Transverse colon (tissue), 4 donors: ENCODE results near the gene NYNRIN. TPM values are rescaled to one million over a fixed set of nuclear protein-coding genes. Genes with fewer than 3 reads are reported as not detected.

Source experiments
- DNase-seq: peaks from one replicate; pipeline ENCODE4 v3.0.0-alpha.2; 2019
- H3K27ac ChIP-seq, 4 donors: fragments of 200-600 bp; sonication (generic); 2 replicates each; pipeline ENCODE4 v1.5.1; 2016 to 2018; ENCODE audit warnings: inconsistent platforms in 4 of 4
- H3K27me3 ChIP-seq: fragments of 200-600 bp; sonication (generic); 2 replicates; pipeline ENCODE4 v1.5.1; 2017; ENCODE audit warnings: inconsistent platforms
- H3K36me3 ChIP-seq, 4 donors: fragments of 200-600 bp; sonication (generic); 2 replicates each; pipeline ENCODE4 v1.5.1; 2017 to 2019; ENCODE audit warnings: inconsistent platforms in 4 of 4
- H3K4me1 ChIP-seq, 4 donors: fragments of 200-600 bp; sonication (generic); 2 replicates each; pipeline ENCODE4 v1.5.1; 2017 to 2020; ENCODE audit warnings: inconsistent platforms in 4 of 4
- H3K4me3 ChIP-seq, 4 donors: fragments of 200-600 bp; sonication (generic); 1 replicate in 1 of 4; 2 replicates in 3 of 4; pipeline versions ENCODE4 v1.5.1 to v1.6.1; 2017 to 2019; ENCODE audit warnings: inconsistent platforms in 4 of 4
- H3K9me3 ChIP-seq, 2 donors: fragments of 200-600 bp; sonication (generic); 2 replicates each; pipeline ENCODE4 v1.5.1; 2017 to 2019; ENCODE audit warnings: inconsistent platforms in 2 of 2
- EP300 ChIP-seq: sonication (generic); formaldehyde crosslinking; IDR thresholded peaks from one replicate; pipeline ENCODE4 v1.6.1; 2017; ENCODE audit warnings: antibody characterized with exemption, low read depth
- POLR2A ChIP-seq: fragments of 450-650 bp; IDR thresholded peaks from one replicate; pipeline ENCODE4 v1.6.1; 2016; ENCODE audit warnings: antibody characterized with exemption, mild to moderate bottlenecking, moderate library complexity
- POLR2AphosphoS5 ChIP-seq, 3 donors: sonication (generic); formaldehyde crosslinking; IDR thresholded peaks; one replicate each; pipeline ENCODE4 v1.6.1; 2016; ENCODE audit warnings: antibody characterized with exemption in 3 of 3
- WGBS, 2 donors: methylation state at CpG; one replicate each; pipeline ENCODE4 v1.1.5; 2018; ENCODE audit warnings: low coverage in 1 of 2; 5-methylcytosine and 5-hydroxymethylcytosine counted together
- in situ Hi-C, 4 donors: fragments of 200-750 bp; cut with MboI; loops; one replicate each; pipeline versions ENCODE4 v1.15.0 to v1.15.1; 2017; ENCODE audit warnings: low sequenced_read_pairs in 3 of 4, low pct_ligation_motif_present in 1 of 4, low pct_unique_long_range_greater_than_20kb in 1 of 4
- intact Hi-C: fragments of 100-400 bp; cut with DNase I; formaldehyde crosslinking; loops from one replicate; pipeline ENCODE4 v1.15.1; 2023; ENCODE audit warnings: low total_unique reads
- total RNA-seq, 4 donors: library from RNA; depleted of rRNA; stranded (reverse); fragments of >200 nt; gene quantifications; one replicate each; pipeline ENCODE4 v1.1.0, GENCODE V29; 2016
- TF ChIP-seq, protein P1 (sequence below), 5 experiments: fragments of 200-600 bp in 3 of 5; fragments of 450-650 bp in 2 of 5; sonication (generic) in 3 of 5; IDR thresholded peaks; 1 replicate in 2 of 5; 2 replicates in 3 of 5; pipeline ENCODE4 v1.5.1; 2016 to 2017; ENCODE audit warnings: antibody characterized with exemption in 5 of 5, inconsistent platforms in 3 of 5, mild to moderate bottlenecking in 2 of 5, moderate library complexity in 1 of 5

The NYNRIN gene
- total RNA-seq, 4 donors from 2014 or later, result 2.6 to 11.4 (median 9.0) TPM

DNA sequence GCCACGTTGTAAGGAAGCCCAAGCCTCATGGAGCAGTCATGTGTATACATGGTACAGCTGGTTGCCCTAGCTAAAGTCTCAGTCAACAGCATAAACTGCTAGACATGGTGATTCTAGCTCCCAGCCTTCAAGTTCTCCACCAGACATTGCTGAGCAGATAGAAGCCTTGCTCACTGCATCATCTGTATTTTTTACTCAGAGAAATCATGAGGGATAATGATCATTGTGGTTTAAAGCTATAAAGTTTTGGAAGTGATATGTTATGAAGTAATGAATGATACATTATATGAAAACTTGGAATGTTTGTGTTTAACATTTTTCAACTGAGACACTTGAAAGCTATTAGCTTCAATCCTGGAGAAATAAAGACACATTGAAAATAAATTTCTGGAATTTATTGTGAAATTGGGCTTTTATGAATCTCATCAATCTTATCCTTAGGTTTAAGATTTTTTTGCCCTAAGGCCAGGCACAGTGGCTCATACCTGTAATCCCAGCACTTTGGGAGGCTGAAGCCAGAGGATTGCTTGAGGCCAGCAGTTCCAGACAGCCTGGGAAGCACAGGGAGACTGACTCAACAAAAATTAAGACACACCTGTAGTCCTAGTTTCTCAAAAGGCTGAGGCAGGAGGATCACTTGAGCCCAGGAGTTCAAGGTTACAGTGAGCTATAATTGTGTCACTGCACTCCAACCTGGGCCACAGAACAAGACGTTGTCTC, 36.4 kb upstream of the NYNRIN start:
- WGBS, 2 donors, result 39 to 62% methylated on average over 2 of the region's 2 CpGs
- TF ChIP-seq, protein P1, sequence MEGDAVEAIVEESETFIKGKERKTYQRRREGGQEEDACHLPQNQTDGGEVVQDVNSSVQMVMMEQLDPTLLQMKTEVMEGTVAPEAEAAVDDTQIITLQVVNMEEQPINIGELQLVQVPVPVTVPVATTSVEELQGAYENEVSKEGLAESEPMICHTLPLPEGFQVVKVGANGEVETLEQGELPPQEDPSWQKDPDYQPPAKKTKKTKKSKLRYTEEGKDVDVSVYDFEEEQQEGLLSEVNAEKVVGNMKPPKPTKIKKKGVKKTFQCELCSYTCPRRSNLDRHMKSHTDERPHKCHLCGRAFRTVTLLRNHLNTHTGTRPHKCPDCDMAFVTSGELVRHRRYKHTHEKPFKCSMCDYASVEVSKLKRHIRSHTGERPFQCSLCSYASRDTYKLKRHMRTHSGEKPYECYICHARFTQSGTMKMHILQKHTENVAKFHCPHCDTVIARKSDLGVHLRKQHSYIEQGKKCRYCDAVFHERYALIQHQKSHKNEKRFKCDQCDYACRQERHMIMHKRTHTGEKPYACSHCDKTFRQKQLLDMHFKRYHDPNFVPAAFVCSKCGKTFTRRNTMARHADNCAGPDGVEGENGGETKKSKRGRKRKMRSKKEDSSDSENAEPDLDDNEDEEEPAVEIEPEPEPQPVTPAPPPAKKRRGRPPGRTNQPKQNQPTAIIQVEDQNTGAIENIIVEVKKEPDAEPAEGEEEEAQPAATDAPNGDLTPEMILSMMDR (IDR thresholded peaks at IDR 0.05), result no peak
- TF ChIP-seq EP300 (no peak), POLR2A (no peak), POLR2AphosphoS5 (IDR thresholded peaks at IDR 0.05) (no peak)
- no peak for DNase-seq
- H3K9me3 ChIP-seq, result no peaks in the 10 kb centered on the region
- peaks cover 6 to 24% (median 18%) of the 10 kb centered on the region in 4 donors for H3K4me1 ChIP-seq
- no peak overlapping the region for H3K27ac ChIP-seq
- no peak overlapping the region for H3K4me3 ChIP-seq
- in situ Hi-C loops (loop anchor here in 2 of 4 donors (10.0 kb wide), 1 partner anchor 72 kb away; no protein-coding TSS in a partner anchor), intact Hi-C loops (no loop called here)
- H3K36me3 ChIP-seq, result no peaks in the 10 kb centered on the region
- H3K27me3 ChIP-seq, result peaks cover 4% of the 10 kb centered on the region

DNA sequence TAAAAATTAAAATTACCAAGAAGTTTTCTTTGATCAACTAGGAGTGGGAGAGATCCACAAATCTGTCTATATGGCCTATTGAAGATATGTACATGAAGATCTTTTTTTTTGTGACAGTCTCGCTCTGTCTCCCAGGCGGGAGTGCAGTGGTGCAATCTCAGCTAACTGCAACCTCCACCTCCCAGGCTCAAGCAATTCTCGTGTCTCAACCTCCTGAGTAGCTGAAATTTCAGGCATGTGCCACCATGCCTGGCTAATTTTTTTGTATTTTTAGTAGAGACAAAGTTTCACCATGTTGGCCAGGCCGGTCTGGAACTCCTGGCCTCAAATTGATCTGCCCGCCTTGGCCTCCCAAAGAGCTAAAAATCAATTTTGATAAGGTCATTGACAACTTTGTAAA, 35.4 kb upstream of the NYNRIN start:
- in situ Hi-C loops, result loop anchor here in 2 of 4 donors (10.0 kb wide), 1 partner anchor 71 kb away; no protein-coding TSS in a partner anchor
- H3K9me3 ChIP-seq, result no peaks in the 10 kb centered on the region
- WGBS, 2 donors, result 88 to 90% methylated on average over 5 of the region's 5 CpGs

DNA sequence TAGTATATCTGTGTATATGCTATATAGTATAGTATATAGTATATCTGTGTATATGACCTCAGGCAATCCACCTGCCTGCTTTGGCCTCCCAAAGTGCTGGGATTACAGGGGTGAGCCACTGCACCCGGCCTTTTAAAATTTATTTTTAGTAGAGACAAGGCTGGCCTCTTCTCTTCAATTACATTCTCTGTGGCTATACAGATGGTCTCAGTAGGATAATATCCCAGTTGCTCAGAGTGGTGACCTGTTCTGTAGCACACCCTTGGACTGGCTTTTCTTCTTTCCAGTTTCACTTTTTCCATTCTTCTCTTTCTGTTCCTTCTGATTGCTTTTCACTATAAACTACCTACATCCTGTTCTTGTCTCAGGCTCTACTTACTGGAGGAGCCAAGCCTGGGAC, 34.0 kb upstream of the NYNRIN start:
- Histone ChIP-seq H3K4me3 (no peak overlapping the region), H3K4me1 (peaks cover 6 to 41% (median 28%) of the 10 kb centered on the region in 4 donors), H3K27me3 (peaks cover 16% of the 10 kb centered on the region), H3K36me3 (no peaks in the 10 kb centered on the region), H3K9me3 (no peaks in the 10 kb centered on the region), H3K27ac (peak overlapping the region; percentile 89 to 93 (median 90))
- WGBS, 2 donors, result 73 to 76% methylated on average over 1 of the region's 1 CpG
- intact Hi-C loops, result no loop called here
- in situ Hi-C loops, result loop anchor here in 2 of 4 donors (10.0 kb wide), 1 partner anchor 70 kb away; no protein-coding TSS in a partner anchor
- TF ChIP-seq POLR2AphosphoS5 (IDR thresholded peaks at IDR 0.05) (no peak), POLR2A (no peak), EP300 (no peak)
- TF ChIP-seq, protein P1 (IDR thresholded peaks at IDR 0.05), result no peak
- no peak for DNase-seq

More for the DNA sequence above, 35.4 kb upstream of the NYNRIN start:
- peaks cover 6 to 34% (median 24%) of the 10 kb centered on the region in 4 donors for H3K4me1 ChIP-seq
- H3K36me3 ChIP-seq, result no peaks in the 10 kb centered on the region
- TF ChIP-seq, protein P1 (IDR thresholded peaks at IDR 0.05), result no peak
- TF ChIP-seq POLR2AphosphoS5 (IDR thresholded peaks at IDR 0.05) (no peak), POLR2A (no peak), EP300 (no peak)
- H3K4me3 ChIP-seq, result no peak overlapping the region
- intact Hi-C loops, result no loop called here
- peaks cover 11% of the 10 kb centered on the region for H3K27me3 ChIP-seq
- DNase-seq, result no peak
- H3K27ac ChIP-seq, result no peak overlapping the region

DNA sequence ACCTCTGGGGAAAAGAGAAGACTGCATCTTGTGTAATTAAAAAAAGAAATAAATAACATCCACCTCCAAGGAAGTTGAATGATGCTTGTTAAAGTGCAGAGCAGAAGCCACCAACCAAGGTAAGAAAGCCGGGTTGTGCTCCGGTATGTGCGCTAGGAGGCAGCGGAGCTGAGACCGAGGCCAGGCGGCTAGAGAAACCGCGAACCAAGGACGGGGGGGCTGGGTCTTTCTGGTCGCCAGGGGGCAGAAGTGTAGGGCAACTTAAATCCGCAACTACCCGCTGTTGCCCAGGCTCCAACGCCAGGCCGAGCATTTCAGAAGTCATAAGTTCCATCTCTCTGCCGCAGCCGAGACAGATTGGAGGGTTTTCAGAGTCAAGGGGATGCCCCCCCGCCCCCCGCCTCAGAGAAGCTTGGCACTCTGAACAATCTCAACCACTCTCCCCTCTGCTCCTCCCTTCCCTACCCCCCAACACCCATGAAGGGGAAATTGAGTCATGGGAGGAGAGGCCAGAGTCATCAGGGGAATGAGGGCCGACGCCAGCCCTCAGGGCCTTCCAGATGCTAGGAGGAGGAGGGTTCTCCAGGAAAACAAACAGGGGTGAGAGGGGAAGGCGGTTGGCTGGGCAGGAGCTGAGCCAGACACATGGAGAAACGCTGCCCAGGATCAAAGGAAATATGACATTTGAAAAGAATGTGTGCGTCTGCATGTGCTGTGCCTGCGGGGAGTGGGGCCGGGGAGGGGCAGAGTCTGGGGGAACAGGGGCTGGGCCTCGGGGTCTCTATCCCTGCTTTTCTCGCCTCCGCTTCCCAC, 33.0 kb upstream of the NYNRIN start:
- peak; percentile 92 for DNase-seq
- TF ChIP-seq POLR2AphosphoS5 (IDR thresholded peaks at IDR 0.05), result peak in 1 of 3 donors; percentile 34
- TF ChIP-seq EP300, result no peak
- no peak for TF ChIP-seq POLR2A
- TF ChIP-seq, protein P1 (IDR thresholded peaks at IDR 0.05), result peak; percentile 80 to 98 (median 92)
- Histone ChIP-seq H3K36me3 (no peaks in the 10 kb centered on the region), H3K4me1 (peaks cover 6 to 41% (median 28%) of the 10 kb centered on the region in 4 donors), H3K9me3 (no peaks in the 10 kb centered on the region), H3K27ac (peak overlapping the region; percentile 89 to 93 (median 90)), H3K27me3 (peaks cover 16% of the 10 kb centered on the region), H3K4me3 (peak overlapping the region; percentile 24 to 68 (median 57))
- intact Hi-C loops, result no loop called here
- 3 to 8% methylated on average over 9 to 28 of the region's 28 CpGs for WGBS, 2 donors
- in situ Hi-C loops, result loop anchor here in 2 of 4 donors (10.0 kb wide), 1 partner anchor 69 kb away; no protein-coding TSS in a partner anchor
